HG03196 (cell line): ENCODE results near the gene TRAPPC3L.
A peak's percentile ranks its signal among the peaks of the same experiment; 100 is the strongest.
"Not testable (repeated sequence)": the region's sequence is repeated elsewhere in the genome, so short reads cannot be mapped to it uniquely, and the experiment has no call there.

Experiments used
- ATAC-seq: cut with Tn5 transposase; IDR thresholded peaks from one replicate; pipeline ENCODE4 v1.9.1; 2021; ENCODE audit not compliant: unreplicated experiment

TRAPPC3L gene

GRCh38 chr6:116515141-116515540 is 30.3 kb downstream of the TRAPPC3L start:
- no peak for ATAC-seq

- no peak for ATAC-seq
Observed at GRCh38 chr6:116514111-116514510, 31.4 kb downstream of the TRAPPC3L start.

- ATAC-seq, result no peak
Observed at GRCh38 chr6:116513224-116513875, 32.1 kb downstream of the TRAPPC3L start.

GRCh38 chr6:116512734-116513133 is 32.8 kb downstream of the TRAPPC3L start:
- ATAC-seq, result no peak

GRCh38 chr6:116512111-116512559 is 33.3 kb downstream of the TRAPPC3L start:
- ATAC-seq, result peak; percentile 68

GRCh38 chr6:116511424-116512110 is 33.9 kb downstream of the TRAPPC3L start, which contains the start of gene CALHM5:
CALHM5 (plus strand) TSS chr6:116511639; CDS start chr6:116511697, 58 bp downstream.
- ATAC-seq, result no peak

GRCh38 chr6:116508527-116508926 is 37.0 kb downstream of the TRAPPC3L start:
- no peak for ATAC-seq

- ATAC-seq, result no peak
Observed at GRCh38 chr6:116507324-116507723, 38.2 kb downstream of the TRAPPC3L start.

- no peak for ATAC-seq
Observed at GRCh38 chr6:116500969-116501433, 44.5 kb downstream of the TRAPPC3L start.

GRCh38 chr6:116497113-116497676 is 48.3 kb downstream of the TRAPPC3L start:
- no peak for ATAC-seq

- ATAC-seq, result not testable (repeated sequence)
Observed at GRCh38 chr6:116495161-116495560, 50.3 kb downstream of the TRAPPC3L start.

GRCh38 chr6:116492331-116493067 is 53.0 kb downstream of the TRAPPC3L start:
- ATAC-seq, result no peak

GRCh38 chr6:116491610-116492330 is 53.7 kb downstream of the TRAPPC3L start:
- no peak for ATAC-seq

- no peak for ATAC-seq
Observed at GRCh38 chr6:116485559-116486184, 59.8 kb downstream of the TRAPPC3L start.

GRCh38 chr6:116483616-116484015 is 61.9 kb downstream of the TRAPPC3L start:
- no peak for ATAC-seq

- no peak for ATAC-seq
Observed at GRCh38 chr6:116482780-116483179, 62.7 kb downstream of the TRAPPC3L start.

GRCh38 chr6:116476002-116476678 is 69.3 kb downstream of the TRAPPC3L start:
- ATAC-seq, result peak; percentile 100

GRCh38 chr6:116475141-116475540 is 70.3 kb downstream of the TRAPPC3L start:
- ATAC-seq, result no peak

- ATAC-seq, result no peak
Observed at GRCh38 chr6:116472706-116473105, 72.8 kb downstream of the TRAPPC3L start.

- no peak for ATAC-seq
Observed at GRCh38 chr6:116471531-116471930, 74.0 kb downstream of the TRAPPC3L start.
